Stimulated activated CD4-positive, alpha-beta T cell treated with anti-CD3 and anti-CD28 coated beads, Interleukin-4, amount 100 ng/mL, for 1 hour (primary cell): ENCODE results near the gene ZFPM1.
"Not testable (repeated sequence)": the region's sequence is repeated elsewhere in the genome, so short reads cannot be mapped to it uniquely, and the experiment has no call there.

Experiments
- DNase-seq: peaks from one replicate; pipeline ENCODE4 v3.0.0-alpha.2; 2020

ZFPM1 gene

DNA sequence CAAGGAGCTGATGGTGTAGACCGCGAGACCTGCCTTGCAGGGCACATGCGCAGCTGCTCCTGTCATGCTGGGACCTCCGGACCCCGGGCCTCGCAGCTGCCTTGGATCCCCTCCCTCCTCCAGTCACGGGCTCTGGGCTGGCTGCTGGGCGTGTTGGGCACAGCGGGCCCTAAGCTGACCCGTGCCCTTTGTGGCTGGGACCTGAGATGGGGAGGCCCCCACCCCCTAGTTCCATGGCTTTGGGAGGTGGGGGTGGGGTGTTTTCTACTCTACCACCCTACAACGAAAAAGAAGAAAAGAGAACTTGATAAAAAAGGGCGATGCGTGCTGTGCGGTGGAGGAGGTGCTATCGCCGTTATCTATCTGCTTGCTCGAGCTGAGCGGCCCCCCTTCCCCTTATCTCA, 14.5 kb downstream of the ZFPM1 start:
- DNase-seq, result no peak

DNA sequence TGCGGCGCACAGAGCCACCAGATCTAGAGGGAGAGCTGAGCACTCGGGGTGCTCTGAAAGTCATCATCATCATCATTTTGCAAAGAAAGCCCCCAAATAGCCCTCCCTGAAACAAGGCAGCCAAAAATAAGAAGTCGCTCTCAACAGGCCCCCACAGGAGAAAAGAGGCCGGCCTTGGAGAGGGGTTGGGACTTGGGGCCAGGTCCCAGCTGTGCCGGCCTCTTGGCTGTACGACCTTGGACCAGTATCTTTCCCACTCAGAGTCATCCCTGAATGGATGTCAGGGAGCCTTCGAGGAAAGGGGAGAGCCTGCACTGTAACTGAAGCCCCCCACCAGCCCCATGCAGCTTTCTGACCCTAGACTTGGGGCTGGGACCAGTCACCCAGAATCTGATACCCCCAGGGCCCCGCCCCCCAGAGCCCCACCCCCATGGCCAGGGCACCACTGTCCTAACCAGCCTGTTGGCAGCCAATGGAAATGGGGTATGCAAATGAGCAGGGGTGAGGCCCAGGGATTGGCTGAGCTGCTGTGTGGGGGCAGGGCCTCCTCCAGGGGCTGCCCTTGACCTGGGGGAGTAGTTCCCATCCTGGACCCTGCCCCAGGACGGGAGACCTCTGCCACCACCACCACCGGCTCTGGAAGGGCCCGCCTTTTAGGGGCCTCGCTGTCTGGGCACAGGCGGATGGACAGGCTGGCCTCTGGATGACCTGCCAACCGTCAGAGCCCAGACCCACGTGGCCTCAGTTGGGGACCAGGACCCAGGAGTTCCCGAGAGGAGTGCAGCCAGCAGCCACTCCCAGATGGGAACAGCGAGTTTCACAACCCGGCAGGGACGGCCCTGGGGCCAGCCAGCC, 15.4 kb downstream of the ZFPM1 start:
- no peak for DNase-seq

DNA sequence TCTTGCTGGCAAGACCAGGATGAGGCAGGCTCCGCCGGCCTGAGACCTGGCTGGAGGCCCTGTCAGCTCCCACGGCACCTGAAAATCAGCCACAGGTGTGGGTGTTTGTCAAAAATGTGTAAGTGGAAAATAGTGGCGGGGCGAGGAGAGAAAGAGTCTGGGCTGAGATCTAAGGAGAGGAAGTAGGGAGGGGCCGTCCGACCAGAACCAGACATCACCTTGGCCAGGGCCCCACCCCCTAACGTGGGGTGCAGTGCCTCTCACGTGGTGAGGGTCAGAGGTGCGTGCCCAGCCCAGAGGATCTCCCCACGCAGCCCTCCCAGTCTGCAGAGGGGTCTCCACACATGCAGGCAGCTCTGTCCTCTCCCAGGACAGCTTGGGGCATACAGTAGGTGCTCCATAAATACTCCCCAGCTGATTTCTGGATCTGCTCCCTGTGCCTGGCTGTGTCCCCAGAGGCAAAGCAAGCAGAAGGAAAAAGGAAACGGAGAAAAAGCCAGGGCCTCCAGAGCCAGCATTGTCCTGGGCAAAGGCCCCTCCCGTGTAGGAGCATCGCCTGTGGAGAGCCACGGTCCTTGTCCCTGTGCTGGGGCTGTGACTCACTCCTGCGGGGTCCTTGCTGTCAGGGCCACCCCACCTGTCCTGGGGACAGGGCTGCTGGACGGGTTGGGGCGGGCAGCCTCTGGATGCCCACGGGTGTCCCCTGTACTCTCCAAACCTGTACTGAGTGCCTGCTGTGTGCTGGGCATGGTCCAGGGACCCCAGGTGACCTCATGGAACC, 16.7 kb downstream of the ZFPM1 start:
- DNase-seq, result peak; percentile 28

DNA sequence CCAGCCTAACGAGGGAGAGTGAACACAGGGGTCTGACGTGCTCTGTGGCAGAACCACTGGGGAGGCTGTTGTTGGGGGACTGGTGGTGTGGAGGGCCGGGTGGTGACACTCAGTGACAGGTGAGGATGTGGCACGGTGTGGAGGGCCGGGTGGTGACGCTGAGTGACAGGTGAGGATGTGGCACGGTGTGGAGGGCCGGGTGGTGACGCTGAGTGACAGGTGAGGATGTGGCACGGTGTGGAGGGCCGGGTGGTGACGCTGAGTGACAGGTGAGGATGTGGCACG, 17.3 kb downstream of the ZFPM1 start:
- DNase-seq, result not testable (repeated sequence)

DNA sequence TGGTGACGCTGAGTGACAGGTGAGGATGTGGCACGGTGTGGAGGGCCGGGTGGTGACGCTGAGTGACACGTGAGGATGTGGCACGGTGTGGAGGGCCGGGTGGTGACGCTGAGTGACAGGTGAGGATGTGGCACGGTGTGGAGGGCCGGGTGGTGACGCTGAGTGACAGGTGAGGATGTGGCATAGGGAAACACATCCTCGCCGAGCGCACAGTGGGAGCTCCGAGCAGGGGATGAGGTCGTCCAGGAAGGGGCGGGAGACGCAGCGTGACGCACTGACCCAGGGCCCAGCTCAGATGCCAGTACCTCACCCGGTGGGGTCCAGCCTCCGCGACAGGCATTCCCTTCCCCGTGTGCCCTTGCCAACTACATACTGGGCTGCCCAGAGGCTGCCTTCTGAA, 17.6 kb downstream of the ZFPM1 start:
- DNase-seq, result not testable (repeated sequence)

DNA sequence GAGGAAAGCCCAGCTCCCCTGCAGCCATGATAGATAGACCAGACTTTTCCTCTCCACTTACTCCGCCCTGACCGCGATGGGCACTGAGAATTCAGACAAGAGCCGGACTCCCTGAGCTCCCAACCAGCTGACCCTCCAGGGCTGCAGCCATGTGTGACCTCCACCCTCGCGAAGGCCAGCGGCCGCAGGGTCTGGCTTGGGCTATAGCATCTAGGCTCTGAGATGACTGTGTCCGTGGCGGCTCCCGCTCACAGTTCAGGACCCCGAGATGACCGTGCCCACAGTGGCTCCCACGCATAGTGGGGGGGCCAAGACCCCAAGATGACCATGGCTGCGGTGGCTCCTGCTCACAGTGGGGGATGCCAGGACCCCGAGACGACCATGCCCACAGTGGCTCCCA, 18.0 kb downstream of the ZFPM1 start:
- no peak for DNase-seq

DNA sequence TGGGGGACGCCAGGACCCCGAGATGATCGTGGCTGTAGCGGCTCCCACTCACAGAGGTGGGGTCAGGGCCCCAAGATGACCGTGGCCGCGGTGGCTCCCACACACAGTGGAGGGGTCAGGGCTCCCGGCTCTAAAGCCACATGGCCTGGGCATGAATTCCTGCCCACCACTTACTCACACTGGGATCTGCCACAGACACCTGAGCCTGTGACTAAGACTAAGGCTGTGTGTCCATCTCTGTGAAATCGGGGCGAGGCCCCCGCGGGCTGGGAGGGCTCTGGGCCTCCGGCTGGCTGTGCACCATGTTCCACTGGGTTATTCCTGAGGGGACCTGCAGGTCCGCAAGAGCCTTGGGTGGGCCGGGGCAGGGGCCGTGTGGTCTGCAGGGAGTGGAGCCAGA, 18.5 kb downstream of the ZFPM1 start:
- DNase-seq, result no peak

DNA sequence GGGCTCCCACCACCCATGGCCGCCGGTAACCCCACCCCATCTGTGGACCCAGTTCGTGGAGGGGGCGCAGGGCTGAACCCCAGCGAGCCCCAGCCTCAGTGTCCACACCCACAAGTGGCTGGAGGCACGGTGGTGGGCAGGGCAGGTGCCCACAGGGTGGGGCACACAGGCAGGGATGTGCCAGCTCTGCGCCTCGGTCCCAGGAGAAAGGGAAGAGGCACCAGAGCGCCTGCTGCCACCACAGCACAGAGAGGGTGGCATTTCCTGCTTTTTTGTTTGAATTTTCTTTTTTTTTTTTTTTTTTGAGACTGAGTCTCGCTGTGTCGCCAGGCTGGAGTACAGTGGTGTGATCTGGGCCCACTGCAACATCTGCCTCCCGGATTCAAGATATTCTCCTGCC, 19.0 kb downstream of the ZFPM1 start:
- no peak for DNase-seq

DNA sequence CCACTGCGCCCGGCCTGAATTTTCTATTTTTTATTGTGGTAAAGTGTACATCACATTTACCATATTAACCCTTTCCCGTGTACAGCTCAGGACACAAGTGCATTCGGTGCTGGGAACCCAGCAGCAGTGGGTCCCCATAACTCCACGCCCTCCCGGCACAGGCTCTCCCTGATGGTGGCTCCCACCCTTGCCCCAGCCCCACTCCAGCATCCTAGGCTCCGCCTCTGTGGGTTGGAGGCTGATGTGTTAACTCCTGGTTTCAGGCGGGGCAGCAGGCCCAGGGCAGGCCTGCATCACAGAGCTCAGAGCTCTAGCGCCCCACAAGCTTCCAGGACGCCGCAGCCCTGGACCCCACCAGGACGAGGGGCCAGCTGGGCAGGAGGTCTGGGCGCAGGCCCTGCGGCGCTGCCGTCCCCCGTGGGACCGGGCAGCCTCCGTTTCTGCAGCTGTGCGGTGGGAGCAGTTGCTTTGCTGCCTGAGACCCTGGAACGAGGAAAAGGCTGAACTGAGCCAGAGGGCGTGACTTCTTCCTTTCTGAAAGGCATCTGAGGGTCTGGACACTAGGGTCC, 19.6 kb downstream of the ZFPM1 start:
- no peak for DNase-seq

DNA sequence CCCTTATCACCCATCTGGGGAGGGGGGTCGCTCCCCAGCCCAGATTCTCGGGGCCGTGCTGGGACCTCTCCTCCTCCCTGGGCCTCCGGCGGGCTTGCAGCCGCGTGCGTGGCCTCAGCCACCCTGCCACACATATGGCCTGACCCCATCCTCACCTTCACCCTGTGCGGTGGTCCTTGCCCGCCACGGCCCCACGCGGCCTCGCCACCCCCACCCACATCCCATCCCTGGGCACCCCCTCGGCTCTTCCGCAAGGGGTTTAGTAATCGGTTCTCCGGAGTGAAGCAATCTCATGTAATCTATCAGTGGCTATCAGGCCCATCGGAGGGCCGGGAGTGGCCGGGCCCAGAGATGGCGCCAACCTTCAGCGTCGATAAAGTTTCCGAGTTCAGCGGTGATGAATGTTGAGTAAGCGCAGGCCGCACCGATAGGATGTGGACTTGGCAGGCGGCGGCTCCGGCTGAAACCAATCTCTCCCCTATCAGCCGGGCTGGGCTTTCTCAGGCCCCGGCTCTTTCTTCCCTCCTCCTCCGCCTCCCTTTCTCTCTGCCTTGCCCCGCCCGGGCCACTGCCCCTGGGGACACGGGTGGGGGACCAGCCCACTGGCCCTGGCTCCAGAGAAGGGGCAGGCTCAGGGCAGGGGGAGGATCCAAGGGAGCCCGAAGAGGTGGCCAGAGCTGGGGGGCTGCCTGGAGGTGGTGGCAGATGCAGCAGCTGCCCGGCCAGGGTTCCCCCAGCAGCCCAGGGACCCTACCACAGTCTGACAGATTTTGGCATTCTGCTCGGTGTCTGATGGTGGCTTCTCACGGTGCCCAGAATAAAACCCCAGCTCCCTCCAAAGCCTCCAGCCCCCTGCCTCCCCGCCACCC, 20.8 kb downstream of the ZFPM1 start:
- DNase-seq, result no peak

DNA sequence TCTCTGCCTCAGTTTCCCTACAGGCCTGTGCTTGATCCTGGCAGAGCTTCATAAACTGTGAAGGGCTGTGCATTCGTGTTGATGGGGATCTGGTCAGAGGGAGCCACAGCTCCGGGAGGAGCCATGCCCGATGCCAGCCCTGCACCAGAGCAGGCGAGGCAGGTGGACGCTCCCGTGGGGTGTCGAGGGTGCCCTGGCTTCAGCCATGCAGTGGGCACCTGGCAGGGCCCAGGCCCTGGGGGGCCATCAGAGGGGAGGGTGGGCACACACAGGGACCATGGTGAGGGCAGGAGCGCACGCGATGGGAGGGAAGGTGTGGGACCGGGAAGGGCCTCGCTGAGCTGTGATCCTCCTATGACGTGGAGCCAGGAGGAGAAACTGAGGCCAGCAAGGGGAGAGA, 22.0 kb downstream of the ZFPM1 start:
- no peak for DNase-seq

DNA sequence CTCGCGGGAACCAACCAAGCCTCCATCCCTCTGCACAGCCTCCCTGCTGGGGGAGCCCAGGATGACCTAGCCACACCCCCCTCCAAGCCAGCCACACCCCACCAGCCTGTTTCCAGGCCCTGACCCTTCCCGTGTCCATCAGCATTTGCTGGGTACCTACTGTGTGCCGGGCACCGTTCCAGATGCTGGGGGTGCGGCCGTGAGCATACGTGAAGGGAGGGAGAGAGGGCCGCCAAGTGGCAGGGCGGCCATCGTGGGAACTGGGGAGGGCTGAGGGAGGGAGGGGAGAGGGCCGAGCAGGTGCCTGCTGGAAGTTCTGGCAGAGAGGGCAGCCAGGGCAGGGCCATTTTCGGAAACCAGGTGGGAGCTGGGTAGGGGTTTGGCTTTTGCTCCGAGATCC, 23.1 kb downstream of the ZFPM1 start:
- no peak for DNase-seq

DNA sequence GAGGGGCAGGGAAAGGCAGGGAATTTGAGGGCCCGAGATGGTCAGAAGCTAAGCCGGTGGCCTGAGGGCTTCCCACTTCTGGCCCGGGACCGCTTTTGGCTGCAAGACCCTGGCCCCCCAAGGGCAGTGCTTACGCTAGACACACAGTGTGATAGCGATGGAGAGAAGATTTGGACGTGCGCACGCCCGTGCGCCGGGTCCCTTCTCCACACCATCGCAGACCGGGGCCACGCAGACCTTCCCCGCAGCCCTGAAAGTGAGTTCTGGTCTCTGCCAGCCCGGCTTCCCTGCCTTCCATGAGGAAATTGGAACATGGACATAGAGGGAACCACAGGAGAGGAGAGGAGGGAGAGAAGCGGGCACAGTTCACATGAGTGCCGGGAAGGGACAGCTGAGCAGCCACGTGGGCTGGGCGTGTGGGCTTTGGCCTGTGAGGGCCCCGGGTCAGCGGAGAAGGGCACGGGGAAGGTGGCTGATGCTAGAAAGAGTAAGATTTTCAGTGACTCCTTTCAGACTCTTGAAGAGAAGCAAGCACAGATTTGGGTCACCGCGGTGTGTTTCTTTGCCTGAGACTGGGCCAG, 23.8 kb downstream of the ZFPM1 start:
- DNase-seq, result no peak

DNA sequence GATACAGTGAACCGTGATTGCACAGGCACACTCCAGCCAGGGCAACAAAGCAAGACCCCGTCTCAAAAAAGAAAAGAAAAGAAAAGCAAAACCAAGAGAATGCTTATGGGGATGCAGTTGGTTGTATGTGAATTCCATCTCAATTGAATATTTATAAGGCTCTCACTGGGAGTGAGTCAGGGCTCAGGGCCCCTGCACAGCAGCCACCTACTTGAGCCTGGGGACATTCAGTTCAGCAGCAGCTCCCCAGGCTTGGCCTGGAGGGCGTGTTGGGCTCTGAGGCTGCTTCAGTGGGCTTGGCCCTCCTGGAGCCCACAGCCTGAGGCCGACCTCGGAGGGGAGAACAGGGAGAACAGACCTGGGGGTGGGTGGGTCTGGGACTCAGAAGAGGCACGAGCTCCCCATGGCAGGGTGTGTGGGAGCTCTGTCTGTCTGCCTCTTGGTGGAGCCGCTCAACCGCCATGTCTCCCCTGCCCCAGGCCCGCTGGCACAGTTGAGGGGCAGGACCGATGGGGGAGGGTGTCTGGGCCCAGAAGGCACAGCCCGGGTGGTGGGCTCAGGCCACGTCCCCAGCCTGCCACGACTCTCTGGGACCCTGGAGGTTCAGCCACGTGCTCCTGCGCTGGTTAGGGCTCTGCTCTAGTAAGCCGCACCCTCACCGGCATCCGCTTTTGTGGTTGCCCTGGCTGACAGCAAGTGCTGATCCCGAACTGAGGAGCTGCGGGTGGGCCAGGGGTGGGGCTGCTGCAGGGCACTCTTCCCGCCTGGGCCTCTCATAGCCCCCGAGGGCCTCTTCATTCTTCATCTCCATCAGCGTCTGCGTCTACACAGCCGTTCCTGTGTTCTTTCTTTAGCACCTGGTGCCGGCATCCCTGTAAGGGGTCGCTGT, 24.8 kb downstream of the ZFPM1 start:
- peak; percentile 32 for DNase-seq

DNA sequence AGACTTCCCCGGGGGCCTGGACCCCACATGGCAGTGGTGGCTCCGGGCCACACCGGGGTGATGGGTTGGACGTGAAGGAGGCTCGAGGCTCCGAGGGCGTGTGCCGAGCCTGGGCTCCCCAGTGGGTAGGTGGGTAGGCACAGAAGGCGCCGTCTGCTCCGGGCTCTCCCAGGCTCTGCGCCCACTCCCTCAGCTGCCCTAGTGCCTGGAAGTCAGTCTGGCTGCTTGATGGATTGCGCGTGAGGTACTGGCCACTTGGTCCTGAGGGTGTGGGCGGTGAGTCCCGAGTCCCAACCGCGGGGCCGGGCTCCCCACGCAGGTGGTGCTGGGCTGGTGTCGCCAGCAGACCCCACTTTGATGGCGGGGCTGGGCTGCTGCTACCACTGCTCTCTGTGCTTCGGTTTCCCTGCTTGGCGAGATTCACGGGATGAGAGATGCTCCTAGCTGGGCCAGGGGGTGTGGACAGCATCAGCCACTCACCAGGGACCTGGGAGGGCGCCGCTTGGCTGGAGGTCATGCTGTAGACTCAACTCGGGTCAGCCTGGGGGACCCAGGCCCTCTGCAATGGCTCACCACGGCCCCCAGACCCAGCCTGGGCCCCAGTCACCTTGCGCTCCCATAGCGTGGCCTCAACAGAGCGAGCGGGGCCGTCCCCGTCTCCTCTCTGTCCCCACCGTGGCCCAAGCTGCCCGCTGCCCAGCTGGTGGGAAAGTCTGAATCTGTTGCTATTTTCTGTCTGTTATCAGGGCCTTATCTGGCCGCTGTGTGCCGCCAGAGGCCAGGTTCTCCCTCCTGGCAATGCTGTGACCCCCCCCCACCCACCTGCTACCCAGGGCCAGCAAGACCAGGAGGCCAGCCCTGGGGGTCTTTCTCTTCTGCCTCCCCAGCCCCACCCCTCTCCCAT, 26.1 kb downstream of the ZFPM1 start:
- no peak for DNase-seq

DNA sequence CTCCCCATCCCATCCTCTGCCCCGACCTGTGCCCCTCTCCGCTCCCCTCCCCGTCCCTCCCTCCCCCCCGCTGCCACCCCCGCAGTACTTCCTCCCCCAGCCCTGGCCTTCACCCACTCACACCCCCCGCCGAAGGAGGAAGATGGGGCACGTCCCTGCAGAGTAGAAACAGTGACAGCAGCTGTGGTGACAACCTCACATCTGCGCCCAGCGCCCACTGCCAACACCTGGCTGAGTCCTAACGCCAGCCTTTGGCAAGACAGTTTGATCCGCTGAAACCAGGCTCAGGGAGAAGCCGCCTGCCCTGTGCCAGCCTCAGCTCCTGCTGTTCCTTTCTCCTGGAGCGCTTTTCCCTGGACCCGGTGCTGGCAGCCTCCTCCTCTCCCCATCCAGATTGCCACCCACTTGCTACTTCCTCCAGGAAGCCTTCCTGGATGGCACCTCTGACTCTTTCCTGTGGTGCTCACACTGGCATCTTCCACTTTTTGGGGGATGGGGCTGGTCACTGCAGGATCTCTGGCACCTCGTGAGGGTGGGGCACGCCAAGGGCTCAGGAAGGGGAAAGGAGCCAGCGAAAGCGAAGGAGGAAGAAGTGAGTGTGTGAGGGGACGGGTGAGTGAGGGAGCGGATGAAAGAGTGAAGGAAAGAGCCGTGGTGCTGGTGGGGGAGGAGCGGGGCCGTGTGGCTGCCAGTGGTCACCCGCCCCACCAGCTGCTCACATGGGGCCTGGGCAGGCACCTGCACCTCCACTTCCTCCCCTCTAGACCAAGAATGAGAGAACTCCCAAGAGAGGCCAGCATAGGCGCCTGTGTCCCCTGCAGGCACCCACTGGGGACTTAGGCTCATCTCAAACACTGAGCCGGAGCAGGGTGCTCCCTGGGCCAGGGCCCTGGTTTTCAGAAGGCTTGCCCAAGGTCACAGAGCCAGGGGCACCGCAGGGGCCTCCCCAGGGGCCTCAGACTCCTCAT, 27.0 kb downstream of the ZFPM1 start:
- DNase-seq, result peak; percentile 40

DNA sequence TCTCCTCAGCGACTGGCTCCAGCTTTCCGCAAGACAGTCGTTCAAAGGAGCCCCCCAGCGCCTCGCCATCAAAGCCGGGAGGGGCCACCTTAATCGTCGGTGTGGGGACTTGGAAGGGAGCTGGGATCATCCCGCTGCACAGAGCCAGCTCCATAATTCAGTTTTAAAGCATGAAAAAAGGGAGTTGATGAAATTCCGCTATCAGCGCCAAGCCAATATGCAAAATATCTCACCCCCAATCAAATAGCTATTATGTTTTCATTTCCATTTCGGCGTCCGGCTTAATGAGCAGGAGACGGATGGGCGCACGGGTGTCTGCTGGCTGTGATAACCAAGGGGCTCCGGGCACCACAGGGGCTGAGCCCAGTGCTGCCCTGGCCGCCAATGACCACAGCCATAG, 27.7 kb downstream of the ZFPM1 start:
- no peak for DNase-seq

DNA sequence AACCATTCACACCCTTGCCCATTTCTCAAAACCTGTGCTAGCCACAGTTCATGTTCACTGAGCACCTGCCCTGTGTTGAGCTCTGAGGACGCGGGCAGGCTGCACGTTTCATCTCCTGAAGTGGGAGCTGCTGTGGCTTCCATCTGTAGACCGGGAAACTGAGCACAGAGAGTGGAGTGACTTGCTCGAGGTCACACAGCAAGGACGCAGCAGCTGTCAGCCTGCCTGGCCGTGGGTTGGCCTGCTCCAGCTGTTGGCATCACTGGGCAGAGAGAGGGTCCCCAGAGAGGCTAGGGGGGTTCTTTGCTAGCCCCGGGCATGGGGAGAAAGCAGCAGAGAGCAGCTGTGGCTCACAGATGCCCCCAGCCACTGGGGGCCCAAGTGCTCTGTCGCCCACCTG, 28.8 kb downstream of the ZFPM1 start:
- DNase-seq, result no peak

DNA sequence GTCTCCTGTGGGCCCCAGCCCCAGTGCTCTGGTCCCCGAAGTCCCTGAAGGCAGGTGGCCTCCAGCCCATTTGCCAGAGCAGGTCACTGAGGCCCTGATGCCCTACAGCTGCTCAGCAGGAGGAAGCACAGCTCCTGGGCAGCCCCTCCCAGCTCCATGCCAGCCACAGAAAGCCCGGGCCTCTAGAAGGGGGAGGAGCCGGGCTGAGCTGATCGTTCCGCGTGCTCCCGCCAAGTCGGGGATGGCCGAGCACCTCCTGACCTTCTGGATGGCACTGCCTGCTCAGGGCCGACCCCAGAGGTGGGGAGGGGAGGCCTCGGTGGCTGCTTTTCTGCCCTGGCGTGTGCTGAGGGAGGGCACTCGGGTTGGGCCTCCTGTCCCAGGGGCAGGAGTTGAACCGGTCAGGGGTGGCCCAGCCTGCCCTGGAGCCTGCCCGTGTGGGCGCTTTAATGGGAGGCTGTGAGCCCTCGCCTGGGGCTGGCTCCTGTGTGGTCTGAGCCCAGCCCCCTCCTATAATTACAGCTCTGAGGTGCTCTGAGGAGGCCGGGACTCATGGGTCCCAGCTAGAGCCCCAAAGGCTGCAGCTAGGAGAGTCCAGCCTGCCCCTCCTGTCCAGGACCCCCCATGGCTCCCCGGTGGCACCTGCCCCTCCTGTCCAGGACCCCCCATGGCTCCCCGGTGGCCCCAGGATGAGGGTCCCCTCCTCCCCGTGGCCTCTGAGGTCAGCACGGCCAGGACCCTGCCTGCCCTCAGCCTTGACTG, 29.7 kb downstream of the ZFPM1 start:
- DNase-seq, result no peak
